GM18505 (cell line): ENCODE measurements around the gene PLXNB2.

ENCODE experiments used
- ATAC-seq: cut with Tn5 transposase; IDR thresholded peaks from one replicate; pipeline ENCODE4 v1.9.1; 2021; ENCODE audit not compliant: unreplicated experiment
- POLR2A ChIP-seq: IDR thresholded peaks from 4 replicates; pipeline ENCODE4 v1.6.1; 2011; ENCODE audit warnings: borderline replicate concordance; ENCODE audit not compliant: insufficient read depth, insufficient read length; ENCODE audit errors: extremely low read depth

PLXNB2 gene

DNA sequence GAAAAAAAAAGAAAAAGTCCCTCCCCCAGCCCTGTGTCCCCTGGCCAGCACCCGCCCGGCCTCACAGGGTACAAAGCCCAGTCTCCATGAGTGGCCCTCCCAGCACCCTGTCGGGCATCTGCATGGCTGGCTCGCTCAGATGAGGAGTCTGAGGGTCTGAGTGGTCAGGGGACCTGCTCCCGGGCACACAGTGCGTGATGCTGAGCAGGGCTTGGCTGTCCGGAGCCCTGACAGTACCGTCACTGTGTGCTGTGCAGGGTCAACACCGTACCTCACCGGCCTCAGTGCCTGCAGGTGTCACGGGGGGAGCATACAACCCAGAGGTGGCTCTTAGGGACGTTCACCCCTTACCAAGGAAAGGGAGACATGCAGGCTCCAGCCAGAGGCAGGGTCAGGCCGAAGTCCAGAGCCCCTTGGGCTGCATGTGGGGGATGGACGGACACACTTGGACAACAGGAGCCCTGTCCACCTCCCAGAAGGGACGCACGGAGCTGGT is 3.6 kb upstream of the PLXNB2 start:
- no peak for ATAC-seq
- no peak for TF ChIP-seq POLR2A

DNA sequence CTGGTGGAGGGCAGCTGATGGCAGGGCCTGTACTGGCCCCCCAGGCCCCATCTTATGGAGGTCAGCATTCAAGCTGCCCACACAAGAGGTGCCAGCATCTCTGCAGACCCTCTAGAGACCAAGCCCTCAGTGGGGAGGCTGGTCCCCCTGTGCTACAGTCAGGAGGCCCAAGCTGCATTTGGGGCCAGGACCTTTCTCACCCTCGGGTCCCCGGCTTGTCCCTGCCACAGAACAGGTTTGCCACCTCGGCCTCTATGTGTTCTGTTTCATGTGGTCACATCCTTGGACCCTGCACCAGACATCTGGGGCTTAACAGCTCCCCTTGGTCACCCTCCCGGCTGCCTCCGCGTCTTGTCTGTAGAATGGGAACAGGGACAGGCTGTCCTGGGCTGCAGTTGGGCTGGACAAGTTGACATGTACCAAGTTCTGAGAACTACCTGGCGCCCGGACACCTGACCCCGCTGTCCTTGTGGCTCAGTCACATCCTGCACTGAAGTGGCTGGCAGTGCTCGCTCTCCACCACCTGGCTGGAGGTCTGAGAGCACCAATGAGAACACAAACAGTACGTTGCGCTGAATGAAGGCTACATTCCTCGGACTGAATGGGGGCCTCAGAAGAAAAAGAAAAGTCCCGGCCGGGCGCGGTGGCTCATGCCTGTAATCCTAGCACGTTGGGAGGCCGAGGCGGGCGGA is 2.7 kb upstream of the PLXNB2 start:
- TF ChIP-seq POLR2A, result no peak
- no peak for ATAC-seq

DNA sequence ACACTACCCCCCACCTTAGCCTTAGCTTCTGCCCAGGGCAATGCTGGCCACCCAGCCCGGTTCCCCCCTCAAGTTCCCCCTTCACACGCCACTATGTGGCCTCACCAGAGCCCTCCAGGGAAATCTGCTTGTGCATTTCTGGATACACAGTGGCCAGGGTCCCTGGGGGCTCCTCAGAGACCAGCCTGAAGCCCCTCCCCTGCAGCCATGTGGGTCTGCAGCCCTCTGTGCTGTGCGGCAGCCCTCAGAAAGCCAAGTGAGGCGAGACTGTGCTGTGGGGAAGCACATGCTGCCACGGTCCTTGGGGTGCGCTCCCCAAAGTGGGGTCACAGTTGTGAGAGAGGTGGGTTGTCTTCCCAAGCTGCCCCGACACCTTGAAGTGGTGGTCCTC is 2.1 kb upstream of the PLXNB2 start:
- TF ChIP-seq POLR2A, result no peak
- ATAC-seq, result no peak

DNA sequence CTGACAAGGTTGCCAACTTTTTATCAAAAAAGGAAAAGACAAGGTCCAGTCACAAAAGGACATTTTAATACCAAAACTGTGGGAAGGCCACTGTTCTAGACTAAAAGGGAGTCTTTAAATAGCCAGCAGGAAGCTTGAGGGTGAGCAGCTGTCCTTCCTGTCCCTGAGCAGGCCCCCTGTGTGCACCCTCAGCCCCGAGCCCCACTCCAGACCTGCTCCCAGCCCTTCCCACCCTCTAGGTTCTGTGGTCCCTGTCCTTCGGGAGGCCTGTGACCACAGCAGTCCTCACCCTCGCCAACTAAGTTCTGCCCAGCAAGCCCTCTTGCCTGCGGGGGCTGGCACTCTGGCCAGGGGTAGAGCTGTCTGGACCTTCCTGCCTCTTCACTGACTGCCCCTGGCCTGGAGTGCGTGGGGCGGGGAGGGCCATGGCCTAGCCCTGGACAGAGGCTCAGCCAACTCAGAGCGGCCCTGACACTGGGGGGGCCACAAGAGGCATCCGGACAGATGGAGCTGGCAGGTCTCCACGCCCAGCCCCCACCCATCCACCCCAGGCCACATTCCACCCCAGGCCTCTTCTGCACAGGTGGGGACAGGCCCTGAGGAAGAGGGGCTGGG is 1.6 kb upstream of the PLXNB2 start:
- no peak for ATAC-seq
- no peak for TF ChIP-seq POLR2A

DNA sequence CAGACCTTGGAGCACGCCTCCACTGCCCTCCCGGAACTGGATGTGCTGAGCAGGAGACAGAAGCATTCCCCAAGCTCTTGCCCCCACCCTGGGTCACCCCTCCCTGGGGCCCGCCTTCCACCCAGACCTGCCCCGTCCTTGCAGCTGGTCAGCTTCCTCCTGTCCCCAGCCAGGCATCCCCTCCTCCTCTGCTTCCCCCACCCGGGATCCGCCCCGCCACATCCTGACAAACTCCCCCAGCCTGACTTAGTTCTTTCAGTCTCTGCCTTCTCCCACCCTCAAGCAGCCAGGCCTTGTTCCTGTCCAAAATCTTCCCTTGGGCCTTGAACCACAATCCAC is 1.1 kb upstream of the PLXNB2 start:
- TF ChIP-seq POLR2A, result no peak
- no peak for ATAC-seq

DNA sequence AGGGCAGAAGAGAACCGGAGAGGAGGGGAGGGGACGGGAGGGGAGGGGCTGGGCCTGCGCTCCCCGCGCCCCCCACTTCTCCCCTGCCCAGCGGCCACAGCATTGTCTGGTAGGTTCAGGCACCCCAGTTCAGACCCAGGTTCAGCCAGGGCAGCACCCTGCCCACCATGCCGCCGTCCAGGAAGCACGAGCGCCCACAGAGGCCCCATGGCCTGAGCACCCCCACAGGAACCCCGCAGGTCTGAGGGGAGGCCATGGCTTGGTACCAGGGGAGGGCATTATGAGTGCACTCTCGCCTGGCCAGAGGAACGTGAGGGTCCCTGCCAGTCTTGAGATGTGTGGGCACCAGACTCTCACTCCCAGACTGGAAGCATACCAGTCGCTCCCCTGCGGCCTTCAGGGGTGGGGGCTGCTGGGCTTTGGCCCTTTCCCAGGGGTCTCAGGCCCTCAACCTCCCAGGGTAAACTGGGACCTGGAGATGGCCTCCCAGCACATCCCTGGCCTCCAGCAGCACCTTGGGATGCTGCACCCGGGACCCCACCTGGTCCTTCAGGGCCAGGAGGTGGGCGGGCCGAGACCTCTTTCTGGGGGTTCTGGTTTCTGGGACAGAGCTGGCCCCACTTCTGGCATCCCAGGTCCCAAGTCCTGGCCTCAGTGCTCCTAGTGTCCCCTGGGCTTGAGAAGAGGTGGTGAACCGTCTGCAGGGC is 597 bp upstream of the PLXNB2 start:
- no peak for TF ChIP-seq POLR2A
- ATAC-seq, result no peak

DNA sequence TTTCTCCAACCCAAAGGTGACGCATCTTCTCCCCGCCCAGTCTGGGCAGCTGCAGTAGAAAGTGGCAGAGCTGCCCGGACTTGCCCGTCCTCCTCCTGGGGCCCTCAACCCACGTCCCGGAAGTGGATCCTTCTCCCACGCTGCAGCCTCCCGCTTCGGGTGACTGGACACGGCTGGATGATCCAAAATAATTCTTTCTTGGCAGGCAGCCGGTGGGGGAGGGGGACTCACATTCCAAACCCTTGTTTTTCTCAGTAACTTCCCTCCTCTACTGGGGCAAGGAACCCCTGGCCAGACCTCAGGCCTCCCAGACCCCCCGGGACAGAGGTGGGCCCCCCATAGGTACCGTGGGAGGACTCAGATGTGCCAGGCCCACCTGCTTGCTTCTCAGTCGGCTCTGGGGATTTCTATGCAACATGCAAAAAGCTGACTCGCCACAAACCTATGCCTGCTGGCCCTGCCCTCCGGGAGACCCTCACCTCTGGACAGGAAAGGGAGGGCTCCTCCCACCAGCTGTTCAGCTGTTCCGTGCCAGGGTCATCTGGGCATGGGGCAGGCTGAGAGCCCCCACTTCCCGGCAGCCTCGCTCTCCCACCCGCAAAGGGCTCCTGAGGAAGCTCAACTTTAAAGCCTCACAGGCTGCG is 1.4 kb downstream of the PLXNB2 start:
- no peak for TF ChIP-seq POLR2A
- no peak for ATAC-seq

DNA sequence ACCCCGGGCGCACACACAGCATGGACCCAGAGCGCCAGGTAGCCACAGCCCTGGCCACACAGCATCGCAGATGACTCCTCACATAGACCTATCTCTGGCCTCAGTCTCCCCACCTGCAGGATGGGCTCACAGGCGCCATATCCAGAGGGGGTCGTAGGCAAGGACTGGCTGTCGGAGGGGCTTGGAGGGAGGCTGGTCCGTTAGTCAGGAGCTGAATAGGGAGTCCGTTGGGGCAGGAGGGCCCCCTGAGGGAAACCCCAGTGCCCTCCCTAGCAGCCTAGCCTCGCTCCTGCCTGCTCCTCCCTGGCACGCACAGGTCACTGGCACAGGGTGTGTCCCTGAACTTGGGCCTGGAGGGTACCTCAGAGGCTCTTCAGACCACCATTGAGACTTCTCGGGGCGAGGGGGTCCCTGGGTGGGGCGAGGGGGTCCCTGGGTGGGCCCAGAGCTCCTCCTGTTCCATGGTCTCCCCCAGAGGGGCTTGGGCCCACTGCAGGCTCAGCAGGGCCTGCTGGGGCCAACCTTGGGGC is 2.0 kb downstream of the PLXNB2 start:
- no peak for ATAC-seq
- TF ChIP-seq POLR2A, result no peak

DNA sequence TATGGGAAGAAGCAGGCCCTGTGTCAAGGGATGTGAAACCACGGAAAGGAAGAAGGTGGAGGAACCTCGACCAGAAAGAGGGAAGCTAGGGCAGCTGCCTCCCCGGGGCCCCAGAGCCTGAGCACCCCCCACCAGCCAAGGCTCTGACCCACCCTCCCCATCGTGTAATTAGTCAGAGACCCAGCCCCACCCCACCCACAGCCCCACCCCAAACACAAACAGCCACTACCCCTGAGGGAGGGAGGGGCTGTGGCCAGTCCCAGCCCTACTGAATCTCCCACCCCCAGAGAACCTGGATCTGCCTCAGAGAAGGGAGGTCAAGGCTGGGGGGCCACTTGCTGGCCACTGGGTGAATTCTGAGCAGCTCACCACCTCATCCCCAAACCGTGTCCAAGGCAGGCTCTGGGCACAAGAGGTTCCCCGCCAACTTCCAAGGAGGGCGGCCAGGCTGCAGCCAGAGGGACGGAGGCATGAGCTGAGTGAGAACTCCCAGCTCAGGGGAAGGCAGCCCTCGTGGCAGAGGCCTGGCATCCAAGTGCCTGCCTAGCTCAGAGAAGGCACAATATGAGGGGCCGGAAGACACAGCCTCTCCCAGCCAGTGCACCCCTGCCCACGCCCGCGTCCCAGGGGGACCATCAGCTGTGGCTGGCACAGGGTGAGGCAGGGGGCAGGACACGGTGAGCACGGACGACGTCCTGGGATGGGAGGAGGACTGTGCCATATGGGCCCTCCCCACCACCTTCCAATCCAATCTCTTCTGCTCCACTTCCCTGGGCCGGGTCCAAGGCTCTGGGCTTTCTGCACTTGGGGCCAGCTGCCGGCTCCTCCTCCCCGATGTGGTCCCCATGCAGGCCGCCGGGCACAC is 2.7 kb downstream of the PLXNB2 start:
- ATAC-seq, result no peak
- TF ChIP-seq POLR2A, result no peak

DNA sequence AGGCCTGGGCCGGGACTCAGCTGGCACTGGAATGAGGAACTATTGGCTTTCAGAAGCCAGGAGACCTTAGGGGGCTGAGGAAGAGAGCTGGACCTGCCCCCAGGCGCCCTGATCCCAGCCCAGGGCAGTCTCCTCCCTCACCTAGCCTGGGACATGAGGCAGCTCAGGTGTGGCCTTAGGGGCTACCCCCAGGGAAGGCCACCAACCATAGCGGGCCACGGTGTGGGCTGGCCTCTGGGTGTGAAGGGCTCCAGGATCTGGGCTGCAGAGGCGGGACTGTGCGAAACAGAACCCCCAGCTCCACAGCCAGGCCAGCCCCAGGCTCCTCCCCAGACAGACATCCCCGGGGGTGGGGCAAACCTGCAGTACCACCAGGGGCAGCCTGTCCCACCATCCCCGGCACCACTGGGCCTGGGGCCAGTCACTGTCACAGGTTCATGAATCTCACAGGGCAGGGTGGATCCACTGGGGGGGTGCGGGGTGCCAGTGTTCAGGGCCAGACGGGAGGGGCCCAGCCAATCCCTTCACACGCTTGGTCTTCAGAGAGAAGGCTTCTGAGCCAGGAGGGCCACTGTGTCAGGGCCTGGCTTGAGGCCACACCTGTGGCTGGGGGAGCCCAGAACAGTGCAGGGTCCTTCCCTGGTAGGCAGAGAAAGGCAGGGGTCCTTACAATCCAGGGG is 3.5 kb downstream of the PLXNB2 start:
- TF ChIP-seq POLR2A, result no peak
- no peak for ATAC-seq

DNA sequence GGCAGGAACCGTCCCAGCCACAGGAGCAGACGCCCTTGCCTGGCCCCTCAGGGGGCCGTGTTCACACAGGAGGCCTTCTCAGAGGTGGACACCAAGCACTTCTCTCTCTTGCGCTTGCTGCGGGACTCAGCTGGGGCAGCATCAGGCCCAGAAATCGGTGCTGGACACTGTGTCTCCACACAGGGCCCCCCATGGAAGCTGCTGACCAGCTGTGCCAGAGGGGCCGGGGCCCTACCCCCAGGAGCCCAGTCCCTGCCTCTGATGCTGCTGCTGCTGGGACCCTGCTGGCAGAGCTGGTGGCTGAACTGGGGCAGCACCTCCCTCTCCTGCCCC is 4.0 kb downstream of the PLXNB2 start:
- TF ChIP-seq POLR2A, result no peak
- ATAC-seq, result no peak

DNA sequence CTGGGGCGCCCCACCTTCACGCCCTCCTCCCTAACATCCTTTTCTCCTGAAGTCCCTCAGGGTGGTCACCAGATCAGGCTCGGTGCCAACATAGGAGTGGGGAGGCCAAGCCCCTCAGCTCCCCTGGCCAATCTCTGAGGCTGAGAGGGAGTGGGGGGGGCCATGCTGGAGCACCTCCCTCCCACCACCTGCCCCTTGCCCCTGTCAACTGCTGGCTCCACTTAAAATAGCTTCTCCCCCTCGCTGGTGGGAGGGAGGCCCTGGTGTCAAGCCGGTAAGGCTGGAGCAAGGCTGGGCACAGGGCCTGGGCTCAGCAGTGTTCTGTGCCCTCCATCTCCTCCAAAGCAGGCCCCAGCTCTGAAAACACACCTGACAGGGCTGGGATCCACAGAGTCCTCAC is 4.9 kb downstream of the PLXNB2 start:
- no peak for TF ChIP-seq POLR2A
- ATAC-seq, result no peak
